GM10847 (cell line): ENCODE results near the gene DDR1.

ENCODE experiments used
- POLR2A ChIP-seq: IDR thresholded peaks from 2 replicates; pipeline ENCODE4 v1.6.1; 2011; ENCODE audit not compliant: insufficient read length; ENCODE audit errors: extremely low read depth

Gene DDR1

DNA sequence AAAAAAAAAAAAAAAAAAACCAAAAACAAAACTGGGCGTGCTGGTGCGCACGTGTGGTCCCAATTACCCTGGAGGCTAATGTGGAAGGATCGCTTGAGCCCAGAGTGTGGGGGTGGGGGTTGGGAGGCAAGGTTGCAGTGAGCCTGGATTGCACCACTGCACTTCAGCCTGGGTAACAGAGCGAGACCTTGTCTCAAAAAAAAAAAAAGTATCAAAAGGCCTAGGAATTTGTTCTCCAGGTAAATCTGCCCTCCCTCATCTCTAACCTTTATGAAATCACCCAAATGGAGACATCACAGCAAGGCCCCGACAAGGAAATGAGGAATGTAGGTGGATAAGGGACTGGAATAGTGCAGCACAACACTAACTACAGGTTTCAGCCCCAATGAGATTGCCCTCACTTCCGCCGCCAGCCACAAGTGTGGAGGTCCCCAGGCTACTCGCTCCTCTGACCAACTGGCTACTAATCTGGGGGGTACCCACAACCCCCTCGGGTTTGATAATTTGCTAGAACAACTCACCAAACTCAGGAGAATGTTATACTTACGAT lies 36.8 kb upstream of the DDR1 start:
- TF ChIP-seq POLR2A = no peak

GRCh38 chr6:30847971-30848436 lies 36.3 kb upstream of the DDR1 start:
- TF ChIP-seq POLR2A = no peak

DNA sequence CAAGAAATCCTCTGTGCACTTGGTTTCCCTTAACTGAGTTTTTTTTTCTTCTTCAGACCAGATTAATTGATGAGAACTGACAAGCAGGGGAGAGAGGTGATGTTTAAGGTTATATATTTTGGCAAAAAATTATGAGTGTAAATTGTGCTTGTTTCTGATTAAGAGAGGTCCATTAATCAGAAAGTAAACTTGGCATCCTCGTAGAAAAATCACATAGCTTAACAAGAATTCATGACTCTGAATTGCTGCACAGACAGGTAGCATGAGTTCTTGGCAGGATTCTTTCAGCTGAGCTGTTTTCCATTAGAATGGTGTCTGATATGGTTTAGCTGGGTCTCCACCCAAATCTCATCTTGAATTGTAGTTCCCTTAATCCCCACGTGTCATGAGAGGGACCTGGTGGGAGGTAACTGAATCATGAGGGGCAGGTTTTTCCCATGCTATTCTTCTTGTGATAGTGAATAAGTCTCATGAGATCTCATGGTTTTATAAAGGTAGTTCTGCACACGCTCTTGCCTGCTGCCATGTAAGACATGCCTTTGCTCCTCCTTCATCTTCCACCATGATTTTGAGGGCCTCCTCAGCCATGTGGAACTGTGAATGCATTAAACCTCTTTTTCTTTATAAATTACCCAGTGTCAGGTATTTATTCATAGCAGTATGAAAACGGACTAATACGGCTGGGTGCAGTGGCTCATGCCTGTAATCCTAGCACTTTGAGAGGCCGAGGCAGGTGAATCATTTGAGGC lies 34.2 kb upstream of the DDR1 start:
- TF ChIP-seq POLR2A = no peak

GRCh38 chr6:30854285-30855040 lies 29.9 kb upstream of the DDR1 start:
- no peak for TF ChIP-seq POLR2A

DNA sequence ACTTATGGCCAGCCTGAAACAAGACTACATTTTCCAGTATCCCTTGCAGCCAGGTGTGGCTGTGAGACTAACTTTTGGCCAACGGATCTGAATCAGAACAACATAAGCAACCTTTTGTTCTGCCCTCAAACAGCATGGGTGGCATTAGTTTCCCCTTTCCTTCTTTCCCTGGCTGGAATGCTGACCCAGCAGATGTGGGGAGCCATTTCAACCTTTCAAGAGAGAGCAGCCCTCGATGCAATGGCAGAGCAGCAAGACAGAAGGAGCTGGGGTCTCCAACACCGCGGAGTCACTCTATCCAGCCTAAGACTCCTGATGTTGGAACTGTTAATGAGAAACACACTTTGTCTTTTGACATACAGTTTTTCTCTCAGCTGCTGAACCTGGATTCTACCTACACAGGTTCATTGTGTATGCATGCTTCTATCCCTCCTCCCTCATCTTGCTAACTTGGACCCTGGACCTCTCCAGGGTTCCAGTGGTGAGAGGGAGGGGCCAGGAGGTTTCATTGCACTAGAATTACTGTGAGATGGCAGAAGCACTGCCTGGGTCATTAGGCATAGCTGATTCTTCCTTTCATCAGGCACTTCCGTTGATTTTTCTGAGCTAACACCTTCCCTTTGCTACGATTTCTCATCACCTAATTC lies 28.8 kb upstream of the DDR1 start:
- TF ChIP-seq POLR2A = no peak

GRCh38 chr6:30857112-30857511 lies 27.2 kb upstream of the DDR1 start:
- no peak for TF ChIP-seq POLR2A

DNA sequence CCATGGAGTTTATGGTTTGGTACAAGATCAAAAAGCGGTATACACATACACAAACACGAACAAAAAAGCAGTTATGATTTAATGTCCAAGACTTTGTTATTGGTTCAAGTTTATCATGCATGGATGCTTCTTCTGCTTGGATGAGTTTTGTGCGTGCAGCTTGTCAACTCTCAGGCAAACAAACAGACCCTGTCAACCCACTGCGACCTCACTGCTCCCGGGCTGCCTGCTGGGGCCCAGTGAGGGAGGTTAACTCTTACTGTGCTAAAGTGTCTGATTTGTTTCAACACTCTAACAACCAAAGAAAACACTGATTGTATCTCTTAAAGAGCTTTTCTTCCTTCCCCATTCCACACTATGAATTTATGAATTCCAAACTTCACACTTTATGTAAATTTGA lies 26.8 kb upstream of the DDR1 start:
- no peak for TF ChIP-seq POLR2A

DNA sequence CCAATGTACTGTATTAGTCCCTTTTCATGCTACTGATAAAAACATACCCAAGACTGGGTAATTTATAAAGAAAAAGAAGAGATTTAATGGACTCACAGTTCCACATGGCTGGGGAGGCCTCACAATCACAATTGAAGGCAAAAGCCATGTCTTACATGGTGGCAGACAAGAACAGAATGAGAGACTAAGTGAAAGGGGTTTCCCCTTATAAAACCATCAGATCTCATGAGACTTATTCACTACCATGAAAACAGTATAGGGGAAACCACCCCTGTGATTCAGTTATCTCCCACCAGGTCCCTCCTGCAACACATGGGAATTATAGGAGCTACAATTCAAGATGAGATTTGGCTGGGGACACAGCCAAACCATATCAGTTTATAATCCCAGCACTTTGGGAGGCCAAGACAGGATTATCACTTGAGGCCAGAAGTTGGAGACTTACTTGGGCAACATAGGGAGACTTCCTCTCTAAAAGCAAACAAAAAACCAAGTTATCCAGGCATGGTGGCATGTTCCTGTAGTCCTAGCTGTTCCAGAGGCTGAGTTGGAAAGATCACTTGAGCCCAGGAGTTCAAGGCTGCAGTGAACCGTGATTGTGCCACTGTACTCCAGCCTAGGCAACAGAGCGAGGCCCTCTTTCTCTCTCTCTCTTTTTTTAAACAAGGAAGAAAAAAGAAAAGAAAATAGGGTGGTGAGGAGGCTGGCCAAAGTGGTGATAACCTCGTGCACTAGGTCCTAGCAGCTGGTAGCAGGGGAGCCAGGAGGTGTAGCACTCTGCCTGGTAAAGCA lies 22.9 kb upstream of the DDR1 start:
- TF ChIP-seq POLR2A = no peak

DNA sequence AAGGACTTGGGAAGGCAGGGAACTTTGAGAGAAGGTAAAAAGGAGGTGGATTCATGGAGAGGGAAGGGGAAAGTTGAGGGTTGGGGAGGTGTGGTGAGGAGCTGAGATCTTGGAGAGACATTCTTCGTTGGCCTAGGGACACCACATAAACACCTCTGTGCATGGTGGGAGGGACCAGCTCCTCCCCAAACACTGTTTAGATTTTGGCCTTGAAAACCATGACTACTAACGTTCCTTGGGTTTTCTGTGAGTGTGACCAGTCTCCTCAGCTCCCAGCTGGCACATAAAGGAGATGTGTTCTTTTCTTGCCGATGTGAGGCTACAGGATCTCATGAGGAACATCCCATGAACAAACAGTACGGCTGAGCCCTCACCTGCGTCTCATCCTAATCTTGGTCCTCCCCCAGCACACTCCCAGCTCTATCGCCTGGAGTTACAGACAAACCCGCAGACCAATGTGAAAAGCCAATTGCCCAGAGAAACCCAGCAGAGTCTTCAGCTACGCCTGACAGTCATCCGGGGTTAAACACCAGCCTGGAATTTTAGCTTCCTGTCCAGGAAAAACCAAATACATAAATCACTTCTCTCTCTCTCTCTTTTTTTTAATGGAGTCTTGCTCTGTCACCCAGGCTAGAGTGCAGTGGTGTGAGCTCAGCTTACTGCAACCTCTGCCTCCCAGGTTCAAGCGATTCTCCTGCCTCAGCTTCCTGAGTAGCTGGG lies 22.0 kb upstream of the DDR1 start:
- no peak for TF ChIP-seq POLR2A

DNA sequence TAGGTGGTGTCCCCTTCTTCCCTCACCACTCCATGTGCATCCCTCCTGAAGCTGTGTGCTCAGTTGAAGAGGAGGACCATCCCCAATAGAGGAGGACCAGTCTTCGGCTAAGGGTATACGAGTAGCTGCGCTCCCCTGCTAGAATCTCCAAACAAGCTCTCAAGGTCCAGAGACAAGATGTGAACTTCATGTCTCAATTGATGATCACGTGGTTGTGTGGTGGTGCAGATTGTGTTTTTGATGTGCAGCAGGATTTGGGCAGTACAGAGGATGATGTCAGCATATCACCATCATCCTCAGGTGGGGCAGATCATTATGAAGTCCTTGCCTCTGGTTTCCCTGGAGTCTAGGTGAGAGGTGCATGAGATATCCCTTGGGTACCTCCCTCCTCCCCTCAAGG lies 20.0 kb upstream of the DDR1 start:
- no peak for TF ChIP-seq POLR2A

- no peak for TF ChIP-seq POLR2A
Measured at GRCh38 chr6:30870546-30870945, 13.8 kb upstream of the DDR1 start.

GRCh38 chr6:30871592-30872183 lies 12.6 kb upstream of the DDR1 start:
- no peak for TF ChIP-seq POLR2A

GRCh38 chr6:30873137-30873640 lies 11.1 kb upstream of the DDR1 start:
- TF ChIP-seq POLR2A = no peak
